HG02759 (cell line): ENCODE results near the gene TXNRD3.

Experiments
- ATAC-seq: cut with Tn5 transposase; IDR thresholded peaks from one replicate; pipeline ENCODE4 v1.9.1; 2021; ENCODE audit warnings: mild to moderate bottlenecking, moderate library complexity; ENCODE audit not compliant: unreplicated experiment

Gene TXNRD3

DNA sequence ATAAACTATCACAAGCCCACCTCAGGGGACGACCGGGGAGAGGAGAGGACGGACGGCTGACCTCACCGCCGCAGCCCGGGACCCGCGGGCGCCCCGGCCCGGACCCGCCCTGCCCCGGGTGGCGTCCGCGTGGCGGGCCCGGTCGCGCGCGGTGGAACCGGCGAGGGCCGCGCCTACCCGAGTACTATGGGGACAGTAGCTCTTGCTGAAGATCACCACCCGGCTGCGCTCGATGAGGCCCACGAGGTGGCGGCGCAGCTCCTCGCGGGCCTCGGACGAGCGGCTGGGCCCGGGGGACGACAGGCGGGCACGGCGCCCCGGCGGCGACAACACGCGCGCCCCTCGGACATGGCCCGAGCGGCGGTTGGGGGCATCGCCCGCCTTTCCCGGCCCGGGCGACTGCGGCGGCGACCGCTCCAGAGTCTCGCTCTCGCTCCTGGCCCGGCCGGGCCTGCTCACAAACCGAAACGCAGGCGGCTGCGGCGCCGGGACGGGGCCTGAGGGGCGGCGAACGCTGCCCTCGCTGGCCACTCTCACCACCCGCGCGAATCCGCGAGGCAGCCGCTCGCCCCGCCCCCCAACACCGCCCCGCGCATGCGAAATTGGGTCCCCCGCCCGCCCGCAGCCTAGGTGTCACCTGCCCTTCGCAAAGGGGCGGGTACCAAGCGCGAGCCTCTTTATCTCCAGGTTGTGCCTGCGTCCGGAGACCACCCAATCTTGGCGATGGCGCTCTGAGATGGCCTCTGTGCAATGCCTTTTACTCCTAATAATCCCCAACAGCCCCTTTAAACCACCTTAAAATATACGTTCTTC is at the start of gene TXNRD3:
TXNRD3 (minus strand) TSS at position 554 of the 813 bp plus-strand sequence.
- ATAC-seq: no peak

DNA sequence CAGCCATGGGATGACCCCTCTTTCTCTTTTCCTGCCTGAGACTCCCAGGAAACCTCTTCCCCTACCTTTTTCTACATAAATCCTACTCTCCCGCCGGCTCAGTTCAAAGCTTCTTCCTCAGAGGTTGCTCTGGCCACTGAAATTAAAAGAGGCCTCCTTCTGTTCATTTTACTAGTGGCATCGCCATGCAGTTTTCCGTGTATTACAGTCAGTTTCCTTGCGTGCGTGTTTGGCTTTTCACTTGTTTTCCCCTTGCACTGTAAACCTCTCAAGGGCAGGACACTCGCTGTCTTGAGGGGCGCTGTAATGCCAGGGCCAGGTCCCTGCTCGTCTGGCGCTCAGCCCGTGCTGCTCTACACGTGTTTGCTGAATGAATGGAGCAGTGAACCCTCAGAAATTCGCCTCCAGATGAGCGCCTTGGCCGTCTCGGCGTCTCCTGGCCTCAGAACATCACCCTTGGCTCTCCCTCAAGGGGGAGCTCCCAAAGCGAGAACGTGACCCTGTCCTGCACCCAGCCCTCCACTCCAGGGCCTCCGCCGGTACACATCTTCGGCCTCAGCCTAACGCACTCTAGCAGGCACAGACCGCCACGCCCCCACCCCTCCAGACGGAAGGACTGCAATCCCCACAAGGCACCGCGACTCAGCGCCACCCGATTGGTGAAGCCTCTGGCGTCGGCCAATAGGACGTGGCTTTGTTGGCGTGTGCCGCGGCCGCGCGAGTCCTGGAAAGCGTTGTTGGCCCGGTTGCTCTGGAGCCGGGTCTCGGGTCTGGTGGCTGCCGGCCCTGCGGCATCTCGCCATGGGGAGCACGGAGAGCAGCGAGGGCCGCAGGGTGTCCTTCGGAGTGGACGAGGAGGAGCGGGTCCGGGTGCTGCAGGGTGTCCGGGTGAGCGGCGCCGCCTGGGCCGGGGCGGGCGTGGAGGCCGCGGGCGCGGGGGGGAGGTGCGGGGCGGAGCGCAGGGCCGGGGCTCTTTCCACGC is 48.9 kb upstream of the TXNRD3 start, which contains the start of gene CHCHD6:
CHCHD6 (plus strand) TSS at position 729 of the 982 bp plus-strand sequence; CDS start at position 802, 73 bp downstream.
- peak; percentile 99 for ATAC-seq

DNA sequence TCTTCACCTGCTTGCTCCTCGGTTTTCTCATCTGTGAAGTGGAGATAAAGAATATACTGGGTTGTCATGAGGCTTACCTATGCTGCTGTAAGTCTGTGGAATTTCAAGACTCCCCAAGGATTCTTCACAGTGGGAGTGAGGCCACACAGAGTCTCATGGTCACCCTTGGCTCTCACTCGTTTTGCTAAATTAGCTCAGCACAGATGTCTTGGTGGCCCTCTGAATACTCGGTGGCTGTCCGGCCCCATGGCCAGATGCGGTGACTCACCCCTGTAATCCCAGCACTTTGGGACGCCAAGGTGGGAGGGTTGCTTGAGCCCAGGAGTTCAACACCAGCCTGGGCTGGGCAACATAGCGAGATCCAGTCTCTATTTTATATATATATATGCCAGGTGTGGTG is 44.1 kb upstream of the TXNRD3 start:
- ATAC-seq: no peak

DNA sequence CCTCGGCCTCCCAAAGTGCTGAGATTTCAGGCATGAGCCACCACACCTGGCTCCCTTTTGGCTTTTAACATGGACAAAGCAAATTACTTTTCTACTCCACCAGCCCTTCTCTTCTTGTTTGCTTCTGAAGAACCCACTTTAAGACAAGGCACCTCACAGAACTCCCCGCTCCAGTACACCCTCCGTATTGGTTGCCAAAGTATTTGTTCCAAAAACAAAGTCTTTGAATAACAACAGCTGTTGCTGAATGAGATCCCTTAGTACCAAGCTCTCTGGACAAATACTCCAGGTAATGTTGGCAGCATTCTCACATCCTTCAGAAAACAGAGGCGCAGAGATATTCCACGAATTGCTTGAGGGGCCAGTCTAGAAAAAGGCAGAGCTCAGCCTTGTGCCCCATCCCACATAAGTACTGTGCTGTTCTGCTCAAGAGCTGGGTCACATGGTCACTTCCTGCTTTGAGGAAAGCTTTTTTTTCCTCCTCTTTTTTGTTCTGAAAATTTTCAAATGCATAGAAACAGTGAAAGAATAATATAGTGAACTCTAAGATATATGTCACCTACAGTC is 41.9 kb upstream of the TXNRD3 start:
- no peak for ATAC-seq

DNA sequence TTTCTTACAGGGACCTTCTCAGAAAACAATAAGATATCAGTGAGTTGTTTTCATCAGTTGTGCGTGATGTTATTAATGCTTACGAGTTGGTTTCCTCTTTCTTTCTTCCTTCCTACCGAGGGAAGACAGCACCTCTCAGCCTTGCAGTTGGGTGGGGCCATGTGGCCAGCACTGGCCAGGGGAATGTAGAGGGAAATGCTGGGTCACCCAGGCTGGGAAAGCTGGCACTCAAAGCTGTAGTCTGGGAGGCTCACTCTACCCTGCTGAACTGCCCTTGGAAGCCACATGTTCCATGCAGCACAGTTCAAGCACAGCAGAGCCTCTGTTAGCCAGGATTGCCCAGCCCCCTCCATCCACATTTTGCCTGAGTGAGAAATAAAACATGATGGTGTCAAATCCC is 39.0 kb upstream of the TXNRD3 start:
- ATAC-seq: no peak

DNA sequence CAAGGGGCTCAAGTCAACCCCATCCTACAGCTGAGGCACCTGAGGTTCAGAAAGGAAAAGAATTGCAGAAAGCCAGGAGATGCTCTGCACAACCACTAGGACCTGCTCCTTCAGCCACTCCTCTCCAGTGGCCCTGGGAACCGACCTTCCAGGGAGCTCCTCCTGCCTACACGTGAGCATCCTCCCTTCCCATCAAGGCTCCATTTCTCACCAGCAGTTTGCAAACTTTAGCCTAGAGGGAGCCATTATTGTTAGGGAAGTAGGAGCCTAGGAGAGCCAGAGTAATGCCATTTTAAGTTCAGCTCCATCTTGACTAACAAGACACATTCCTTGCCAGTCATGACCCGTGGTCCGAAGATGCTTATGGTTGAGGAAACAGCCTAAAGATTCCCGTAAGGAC is 37.9 kb upstream of the TXNRD3 start:
- no peak for ATAC-seq

DNA sequence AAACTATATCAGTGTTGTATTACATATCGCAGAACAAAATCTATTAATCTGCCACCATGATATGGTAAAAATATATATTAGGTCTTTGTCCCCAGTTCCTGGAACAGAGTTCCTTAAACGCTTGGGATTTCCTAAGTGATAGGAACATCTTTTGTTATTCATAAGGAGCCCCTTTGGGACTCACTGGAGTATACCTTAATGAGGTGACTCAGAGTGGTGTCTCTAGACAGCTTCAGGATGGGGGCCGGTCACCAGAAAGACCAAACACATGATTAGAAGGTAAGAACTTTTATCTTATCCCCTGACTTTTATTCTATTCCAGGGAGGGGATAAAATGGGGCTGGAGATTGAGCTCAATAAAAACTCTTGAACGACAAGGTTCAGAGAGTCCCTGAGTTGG is 36.8 kb upstream of the TXNRD3 start:
- no peak for ATAC-seq

DNA sequence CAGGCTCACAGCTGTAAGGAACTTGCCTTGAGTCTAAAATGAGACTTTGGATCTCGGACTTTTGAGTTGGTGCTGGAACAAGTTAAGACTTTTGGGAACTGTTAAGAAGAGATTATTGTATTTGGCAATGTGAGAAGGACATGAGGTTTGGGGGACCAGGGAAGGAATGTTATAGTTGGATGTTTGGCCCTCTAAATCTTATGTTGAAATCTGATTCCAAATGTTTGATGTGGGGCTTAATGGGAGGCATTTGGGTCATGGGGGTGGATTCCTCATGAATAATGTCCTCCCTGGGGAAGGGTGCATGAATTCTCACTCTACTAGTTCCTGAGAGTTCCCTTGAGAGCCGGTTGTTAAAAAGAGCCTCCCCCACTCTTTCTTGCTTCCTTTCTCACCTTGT is 30.6 kb upstream of the TXNRD3 start:
- ATAC-seq: no peak

DNA sequence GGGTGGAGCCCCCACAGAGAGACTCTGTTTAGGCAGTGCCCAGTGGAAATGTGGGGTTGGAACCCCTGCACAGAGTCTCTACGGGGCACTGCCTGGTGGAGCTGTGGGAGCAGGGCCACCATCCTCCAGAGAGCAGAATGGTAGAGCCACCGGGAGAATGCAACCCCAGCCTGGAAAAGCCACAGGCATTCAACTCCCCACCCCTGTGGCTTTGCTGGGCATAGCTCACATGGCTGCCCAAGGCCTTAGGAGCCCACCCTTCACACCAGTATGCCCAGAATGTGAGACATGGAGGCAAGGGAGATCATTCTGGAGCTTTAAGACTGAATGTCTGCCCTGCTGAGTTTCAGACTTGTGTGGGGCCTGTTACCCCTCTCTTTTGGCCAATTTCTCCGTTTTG is 30.1 kb upstream of the TXNRD3 start:
- no peak for ATAC-seq

DNA sequence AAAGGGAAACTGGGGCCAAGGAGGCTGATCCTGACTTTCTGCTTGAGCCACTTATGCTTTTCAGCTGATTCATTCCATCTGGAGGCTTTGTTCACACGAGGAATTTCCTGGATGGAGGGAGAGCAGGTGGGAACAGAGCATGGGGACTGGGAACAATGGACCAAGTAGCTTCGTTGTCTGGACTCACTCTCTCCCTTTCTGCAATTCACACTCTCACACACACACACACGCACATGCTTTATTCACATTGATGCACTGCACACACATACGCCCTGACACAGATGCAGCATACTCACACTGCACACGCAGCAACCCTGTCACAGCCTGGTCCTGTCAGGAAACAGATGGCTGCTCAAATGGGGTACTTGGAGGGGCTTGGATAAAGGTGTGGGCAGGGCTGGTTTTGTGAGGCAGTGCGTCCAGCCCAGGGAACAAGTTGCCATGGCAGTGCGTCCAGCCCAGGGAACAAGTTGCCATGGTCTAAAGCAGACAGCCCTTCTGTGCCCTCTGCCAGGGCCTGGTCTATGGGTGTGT is 29.4 kb upstream of the TXNRD3 start:
- ATAC-seq: no peak

DNA sequence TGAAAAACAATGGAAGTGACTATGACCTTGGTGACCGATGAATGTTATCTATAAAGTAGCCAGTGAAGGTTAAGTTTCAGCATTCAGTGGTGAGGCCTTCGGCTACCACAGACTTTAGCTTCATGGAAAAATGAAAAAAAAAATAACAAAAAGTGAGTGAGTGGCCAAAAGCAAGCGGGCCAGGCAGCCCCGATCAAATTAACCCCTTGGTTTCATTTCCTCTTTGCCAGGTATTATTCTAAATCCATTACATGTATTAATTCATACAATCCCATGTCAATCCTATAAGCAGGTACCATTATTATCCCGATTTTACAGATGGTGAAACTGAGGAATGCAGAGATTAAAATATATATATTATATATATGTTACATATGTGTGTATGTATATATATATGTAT is 28.1 kb upstream of the TXNRD3 start:
- no peak for ATAC-seq

DNA sequence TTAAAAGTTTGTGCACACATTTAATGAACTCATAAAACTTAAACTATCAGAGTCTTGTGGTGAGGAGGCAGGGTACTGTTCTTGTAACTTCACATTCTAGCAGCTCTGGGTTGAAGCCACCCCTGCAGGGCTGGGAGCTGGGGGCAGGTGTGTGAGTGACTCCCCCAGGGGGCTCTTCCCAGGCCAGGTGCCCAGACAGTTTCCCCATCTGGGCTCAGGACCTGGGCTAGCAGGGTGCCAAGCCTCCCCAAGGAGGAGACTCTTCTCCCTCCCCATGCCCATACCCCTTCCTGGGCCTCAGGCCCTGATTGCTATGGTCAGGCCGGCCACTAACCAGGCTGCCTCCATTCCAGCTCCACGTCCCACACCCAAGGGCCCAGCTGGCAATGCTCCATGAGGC is 27.1 kb upstream of the TXNRD3 start:
- ATAC-seq: no peak

DNA sequence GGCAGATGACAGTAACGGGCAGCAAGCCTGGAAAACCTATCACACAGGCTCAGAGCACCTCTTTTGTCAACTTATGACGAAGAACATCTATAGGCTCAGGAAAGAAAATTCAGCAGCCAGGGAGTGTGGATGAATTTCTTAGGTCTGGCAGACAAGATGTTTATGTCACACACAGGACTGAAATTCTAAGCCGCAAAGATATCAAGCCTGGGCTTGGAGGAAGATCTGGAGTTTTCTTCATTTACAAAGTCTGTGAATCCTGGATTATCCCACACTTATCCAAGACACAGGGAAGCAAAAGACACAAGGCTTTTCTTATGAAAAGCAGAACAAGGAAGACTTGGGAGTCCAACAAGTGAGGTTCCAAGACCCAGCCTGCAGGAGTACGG is 25.7 kb upstream of the TXNRD3 start:
- no peak for ATAC-seq

DNA sequence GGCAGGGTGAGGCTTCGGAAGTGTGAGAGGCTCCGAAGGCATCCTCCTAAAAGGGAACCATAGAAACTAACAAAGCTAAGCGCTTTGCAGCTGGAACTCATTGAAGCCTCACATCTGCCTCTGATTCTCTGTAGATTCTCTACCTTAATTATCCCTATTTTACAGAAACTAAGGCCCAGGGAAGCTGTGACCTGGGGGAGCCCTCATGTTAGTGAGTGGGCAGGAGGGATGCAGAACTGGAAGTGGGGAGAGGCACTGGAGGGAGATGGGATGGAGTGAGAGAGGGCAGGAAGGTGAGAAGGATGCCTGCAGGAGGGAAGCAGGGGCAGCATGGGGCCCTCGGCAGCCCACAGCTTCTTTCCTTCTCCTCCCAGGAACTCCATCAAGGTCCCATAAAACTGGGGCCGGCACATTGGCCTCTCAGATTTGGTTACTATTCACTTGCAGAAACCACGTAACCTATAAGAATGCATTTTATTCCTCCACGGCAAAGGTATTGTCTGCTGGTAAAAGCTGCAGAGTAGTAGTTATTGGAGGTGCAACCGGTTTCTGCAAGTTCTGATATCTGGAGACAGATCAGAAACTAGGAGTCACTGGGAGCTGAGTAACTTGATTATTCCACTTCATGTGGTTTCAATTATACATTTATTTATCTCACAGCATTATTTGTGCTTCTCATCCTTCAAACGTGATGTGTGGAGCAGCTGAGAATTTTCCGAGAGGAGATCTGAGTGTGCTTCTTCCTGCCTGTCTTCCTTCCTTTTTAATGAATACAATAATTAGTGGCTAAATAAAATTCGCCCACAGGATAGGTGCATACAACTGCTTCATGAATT is 25.1 kb upstream of the TXNRD3 start:
- ATAC-seq: no peak

DNA sequence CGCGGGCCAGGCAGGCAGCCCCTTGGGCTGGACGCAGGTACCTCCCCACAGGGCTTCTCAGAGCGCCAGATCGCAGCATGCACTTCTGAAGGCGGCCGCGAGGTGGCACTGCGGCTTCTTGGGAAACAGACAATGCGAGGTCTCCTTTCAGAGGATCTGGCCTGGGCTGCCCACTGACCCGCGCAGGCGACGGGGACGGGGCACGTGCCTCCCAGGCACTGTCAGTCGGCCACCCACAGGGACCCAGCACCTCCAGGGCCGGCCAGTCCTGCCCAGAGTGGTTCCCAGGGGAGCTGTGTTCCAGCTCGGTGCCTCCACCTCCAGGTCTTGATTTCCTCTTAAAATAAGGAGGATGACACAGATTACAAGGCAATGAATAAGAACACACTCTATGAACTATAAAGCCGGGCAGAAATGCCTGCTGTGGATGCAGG is 24.4 kb upstream of the TXNRD3 start:
- peak; percentile 56 for ATAC-seq

DNA sequence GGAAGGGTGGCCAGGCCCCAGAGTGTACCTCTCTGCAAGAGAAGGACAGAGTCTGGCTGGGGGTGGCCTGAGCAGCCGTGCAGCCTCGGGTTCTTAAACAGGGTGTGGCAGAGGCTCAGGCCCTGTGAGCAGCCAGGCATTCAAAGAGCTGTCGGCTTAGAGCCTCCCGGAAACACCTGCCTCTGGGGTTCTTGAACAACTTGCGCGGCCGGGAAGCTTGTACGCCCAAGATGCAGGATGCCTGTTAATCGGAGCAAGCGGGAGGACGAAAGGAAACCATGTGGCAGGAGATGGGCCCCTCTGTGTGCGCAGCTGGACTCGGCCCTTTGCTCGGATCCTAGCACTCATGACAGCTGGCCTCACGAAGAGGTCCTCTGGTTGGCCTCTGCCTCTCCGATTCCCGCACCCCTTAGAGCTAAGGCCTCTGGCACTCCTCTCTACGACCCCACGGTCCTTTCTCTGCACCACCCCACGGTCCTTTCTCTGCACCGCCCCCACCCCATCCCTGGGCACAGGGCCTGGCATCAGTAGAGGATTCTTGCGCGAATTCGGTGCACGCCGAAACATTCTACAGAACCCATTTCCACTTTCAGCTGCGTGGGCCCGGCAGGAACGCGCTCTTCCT is 23.9 kb upstream of the TXNRD3 start:
- ATAC-seq: no peak

DNA sequence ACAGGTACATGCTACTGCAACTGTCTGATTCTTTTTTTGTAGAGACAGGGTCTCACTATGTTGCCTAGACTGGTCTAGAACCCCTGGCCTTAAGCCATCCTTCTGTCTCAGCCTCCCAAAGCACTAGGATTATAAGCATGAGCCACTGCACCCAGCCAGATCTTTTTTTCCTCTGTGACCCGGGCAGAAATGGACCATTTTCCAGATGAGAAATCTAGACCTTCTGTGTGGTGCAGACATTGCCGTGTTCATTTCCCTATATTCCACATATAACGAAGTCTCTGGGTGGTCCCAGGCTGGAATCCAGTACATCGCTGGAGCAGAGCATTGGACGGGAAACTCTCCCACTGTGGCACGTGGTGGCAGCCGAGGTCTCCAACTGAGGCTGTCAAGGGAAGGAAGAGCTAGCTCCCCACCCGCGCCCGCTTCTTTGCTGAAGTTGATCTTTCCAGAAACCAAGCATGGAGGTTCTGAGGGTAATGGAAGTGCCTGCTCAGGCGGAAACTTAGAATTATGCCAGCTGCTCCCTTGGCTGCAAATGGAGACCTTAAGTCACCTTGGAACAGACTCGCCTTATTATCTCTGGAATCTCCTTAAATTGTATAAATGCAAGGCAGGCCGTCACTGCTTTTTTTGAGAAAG is 23.1 kb upstream of the TXNRD3 start:
- no peak for ATAC-seq

DNA sequence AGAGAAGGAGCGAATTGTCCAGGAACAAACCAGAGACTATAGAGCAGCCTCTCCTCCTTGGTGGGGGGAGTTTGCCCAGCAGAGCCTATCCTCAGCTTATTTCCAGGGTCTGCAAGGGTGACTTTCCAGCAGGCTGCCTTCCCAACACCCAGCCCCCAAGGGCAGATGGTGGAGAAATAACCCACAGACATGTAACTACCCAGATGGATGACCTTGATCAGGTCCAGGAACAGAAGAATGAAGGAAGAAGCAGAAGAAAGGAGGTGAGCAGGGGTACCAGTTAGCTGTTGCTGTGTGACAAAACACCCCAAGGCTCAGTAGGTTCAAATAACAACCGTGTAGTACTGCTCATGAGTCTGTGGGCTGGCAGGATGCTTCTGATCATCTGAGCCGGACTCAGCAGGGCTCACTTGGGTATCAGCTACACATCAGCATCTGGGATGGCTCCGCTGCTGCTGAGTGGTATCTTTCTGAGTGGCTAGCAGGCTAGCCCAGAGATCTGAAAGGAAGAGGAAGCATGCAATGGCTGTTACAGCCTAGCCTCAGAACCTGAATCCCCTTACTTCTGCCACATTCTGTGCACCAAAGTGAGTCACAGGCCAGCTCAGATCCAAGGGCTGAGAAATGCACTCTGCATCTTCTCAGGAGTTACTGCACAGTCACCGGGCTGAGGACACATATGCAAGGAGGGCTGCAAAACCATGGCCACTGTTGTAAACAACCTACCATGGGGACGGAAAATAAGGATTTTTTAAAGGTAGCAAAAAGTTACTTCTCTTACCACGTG is 22.2 kb upstream of the TXNRD3 start:
- ATAC-seq: no peak

DNA sequence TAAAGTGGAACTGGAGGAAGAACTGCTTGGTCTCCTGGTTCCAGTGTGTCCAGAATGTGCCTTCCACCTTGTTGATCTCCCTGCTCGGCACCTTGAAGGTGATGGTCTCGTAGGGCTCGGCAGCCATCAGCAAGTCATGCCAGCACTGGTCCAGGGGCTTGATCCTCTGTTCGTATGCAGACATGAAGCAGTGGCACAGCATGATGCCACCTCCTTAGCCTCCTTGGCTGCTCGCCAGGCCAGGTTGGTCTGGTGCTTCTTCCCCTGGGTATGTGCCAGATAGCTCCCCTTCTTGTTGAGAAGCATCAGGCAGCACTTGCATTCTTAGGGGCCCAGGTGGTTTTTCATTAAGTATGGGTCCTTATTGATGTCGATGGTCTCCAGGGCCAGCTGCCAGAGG is 17.8 kb upstream of the TXNRD3 start:
- ATAC-seq: no peak
